Measurements from ENCODE around the gene MAP3K20.
"Not testable (repeated sequence)": the region's sequence is repeated elsewhere in the genome, so short reads cannot be mapped to it uniquely, and the experiment has no call there.

Gene MAP3K20

DNA sequence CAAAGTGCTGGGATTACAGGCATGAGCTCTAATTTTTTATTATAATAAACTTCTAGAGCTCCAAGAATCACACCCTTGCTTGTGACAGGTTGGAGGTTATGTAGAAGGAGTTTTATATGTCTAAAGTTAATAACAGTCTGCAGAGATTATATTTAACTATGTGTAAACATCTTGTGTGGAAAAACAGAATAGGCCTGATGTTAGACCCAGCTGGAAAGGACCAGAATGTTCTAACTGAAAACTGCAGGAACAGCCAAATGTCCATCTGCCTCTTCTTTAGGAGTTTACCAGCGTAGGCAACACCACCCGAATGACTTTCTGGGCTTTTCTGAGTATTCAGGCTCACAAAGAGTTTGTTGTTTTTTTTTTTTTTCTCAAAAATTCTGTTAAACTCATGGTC lies 211.9 kb downstream of the MAP3K20 start:
- no peak for DNase-seq

DNA sequence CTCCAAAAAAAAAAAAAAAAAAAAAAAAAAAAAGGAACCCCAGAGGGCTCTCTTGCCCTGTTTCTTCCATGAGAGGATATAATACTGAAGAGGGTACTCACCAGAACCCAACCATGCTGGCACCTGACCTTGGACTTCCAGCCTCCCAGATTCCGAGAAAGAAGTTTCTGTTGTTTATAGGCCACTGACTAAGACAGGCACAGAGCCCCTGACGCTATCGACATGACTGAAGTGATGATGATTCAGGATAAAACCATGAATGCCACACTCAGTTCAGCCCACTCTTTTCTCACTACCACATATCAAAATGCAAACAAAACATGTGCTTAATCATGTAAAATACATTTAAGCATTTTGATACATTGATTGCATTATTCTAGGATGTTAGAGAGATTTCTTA lies 212.9 kb downstream of the MAP3K20 start:
- DNase-seq, result no peak

DNA sequence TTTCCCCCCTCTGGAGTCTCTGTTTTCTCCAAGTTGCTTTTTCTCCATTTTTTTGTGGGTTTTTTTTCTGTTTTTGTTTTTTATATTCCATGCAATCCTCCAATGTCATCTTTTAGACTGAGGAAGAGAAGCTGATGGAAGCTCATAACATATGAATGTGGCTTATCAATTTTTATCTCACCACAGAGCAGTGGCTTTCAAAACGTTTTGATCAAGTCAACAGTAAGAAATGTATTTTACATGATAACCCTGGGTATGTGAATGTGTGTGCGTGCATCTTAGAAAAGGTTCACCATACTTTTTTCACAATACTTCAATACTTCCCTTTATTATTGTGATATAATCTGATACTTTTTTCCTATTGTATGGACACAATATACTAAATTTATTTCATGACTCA lies 214.4 kb downstream of the MAP3K20 start:
- no peak for DNase-seq

DNA sequence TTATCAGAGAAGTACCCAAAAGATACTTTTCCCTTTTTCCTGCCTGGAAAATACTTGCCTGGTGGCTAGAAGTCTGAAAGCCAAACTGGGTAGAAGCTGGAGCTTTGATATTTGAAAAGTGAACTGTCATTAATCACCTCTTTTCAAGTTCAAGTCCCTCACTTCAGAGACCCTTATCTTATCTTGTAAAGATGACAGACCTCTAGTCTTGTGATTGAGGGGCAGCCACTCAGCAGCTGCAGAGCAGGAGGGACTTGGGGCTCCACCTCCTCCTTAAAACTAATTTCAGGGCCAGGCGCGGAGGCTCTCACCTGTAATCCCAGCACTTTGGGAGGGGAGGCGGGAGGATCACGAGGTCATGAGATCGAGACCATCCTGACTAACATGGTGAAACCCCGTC lies 214.9 kb downstream of the MAP3K20 start:
- DNase-seq, result no peak

DNA sequence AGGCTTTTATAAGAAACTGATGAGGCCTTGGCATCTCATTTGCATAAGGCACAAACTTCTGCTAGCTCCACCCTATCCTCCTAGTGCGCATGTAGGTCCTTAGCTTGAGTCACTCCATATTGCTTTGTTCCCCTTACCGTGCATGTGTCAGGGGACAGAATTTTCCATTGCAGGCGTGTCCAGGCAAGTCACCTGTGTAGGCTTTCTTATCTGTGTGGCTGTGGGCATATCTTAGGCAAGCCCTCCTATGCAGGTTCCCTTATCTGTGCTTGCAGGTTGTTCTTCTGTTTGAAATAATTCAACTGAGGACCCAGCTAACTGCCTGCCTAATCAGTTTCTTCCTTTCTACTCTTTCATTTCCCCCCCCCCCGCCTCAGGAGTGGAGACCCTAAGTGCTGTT lies 215.8 kb downstream of the MAP3K20 start:
- DNase-seq, result no peak

DNA sequence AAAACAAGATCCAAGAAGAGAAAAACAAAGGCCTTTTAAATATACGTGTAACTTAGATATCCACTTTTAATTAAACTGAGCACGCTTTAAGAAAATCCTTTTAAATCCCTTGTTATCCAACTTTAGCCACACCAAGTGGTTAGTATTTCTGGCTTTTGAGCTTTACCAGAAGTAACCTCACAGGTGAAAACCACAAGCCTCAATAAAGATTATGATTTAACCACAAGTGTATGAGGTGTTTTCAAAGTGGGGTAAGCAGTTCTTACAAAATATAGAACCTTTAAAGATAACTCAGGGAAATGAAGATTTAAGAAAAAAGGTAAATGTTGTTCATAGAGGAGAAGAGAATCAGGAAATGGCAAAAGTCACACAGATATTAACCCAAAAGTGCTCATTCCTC lies 220.6 kb downstream of the MAP3K20 start:
- no peak for DNase-seq

DNA sequence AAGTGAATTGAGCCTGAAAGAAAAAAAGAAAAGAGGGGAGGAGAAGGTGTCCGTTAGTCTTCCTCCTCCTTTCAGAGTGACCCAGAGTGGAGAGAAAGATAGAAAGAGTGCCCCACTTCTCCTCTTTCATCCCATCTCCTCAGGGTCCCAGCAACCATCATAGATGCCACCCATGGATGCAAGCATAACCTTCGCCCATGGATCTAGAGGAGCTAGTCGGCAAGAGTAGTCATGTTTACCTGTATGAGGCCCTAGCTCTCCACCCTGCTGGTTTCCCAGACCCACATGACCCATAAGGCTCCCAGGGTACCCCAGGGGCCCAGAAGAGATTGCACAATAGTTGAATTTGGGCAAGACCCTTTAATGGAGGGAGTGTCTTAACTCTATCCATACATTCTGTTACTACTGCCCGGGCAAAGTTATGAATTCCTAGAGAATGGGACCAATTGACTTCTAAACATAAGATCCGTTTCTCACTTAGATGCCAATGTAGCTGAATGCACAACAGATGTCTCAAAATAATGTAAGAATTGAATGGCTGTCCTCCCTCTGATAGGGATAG lies 223.0 kb downstream of the MAP3K20 start:
- no peak for DNase-seq

DNA sequence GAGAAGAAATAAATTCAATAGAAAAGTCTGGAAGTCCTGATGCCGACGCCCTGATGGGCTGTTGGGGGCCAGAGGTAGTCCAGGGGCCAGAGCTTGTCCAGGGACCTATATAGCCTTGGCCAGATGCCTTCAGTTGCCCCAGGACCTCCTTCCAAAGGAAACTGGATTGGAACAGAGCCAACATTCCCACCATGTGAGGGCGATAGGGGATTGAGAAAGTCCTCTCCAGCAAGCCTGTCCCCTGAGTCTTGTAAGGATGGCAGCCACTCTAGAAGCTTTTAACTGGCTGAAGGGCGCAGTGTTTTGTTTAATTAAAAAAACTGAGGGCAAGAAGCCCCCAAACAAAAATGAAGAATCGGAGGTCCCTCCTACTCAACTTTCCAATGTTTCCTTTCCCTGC lies 224.1 kb downstream of the MAP3K20 start:
- DNase-seq, result no peak

DNA sequence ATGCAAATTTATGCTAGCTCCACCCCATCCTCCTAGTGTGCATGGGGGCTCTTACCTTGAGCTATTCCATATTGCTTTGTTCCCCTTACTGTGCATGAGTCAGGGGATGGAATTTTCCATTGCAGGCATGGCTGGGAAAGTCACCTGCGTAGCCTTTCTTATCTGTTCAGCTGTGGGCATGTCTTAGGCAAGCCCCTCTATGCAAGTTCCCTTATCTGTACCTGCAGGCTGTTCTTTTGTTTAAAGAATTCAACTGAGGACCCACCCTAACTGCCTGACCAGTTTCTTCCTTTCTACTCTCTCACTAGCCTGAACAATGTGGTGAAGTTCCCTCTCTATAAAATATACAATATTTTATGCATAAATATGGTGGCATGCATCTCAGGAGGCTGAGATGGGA lies 224.8 kb downstream of the MAP3K20 start:
- DNase-seq, result no peak

DNA sequence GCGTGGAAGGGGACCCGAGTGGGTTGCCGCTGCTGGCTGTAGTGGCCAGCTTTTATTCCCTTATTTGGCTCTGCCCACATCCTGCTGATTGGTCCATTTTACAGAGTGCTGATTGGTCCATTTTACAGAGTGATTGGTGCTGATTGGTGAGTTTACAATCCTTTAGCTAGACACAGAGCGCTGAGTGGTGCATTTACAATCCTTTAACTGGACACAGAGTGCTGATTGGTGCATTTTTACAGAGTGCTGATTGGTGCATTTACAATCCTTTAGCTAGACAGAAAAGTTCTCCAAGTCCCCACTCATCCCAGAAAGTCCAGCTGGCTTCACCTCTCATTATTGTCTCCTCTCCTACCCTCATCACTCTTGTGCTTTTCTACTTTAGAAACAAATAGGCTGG lies 225.9 kb downstream of the MAP3K20 start:
- not testable (repeated sequence) for DNase-seq

DNA sequence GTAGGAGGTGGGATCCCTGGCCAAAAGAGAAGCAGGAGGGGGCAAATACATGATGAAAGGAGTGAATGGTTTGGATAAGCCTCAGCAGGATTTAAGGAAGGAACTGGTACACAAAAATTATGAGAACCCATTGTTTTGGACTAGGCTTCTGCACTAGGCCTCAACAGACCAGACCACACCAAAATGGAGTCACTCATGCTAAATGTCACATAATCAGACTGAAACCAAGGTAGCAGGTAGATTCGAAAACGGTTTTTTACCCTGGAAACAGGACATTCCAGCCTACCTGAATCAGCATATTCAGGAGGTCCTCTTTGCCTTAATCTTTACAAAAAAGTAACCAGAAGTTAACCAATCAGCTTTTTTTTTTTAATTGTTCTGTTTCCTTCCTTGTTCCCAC lies 229.7 kb downstream of the MAP3K20 start:
- no peak for DNase-seq

DNA sequence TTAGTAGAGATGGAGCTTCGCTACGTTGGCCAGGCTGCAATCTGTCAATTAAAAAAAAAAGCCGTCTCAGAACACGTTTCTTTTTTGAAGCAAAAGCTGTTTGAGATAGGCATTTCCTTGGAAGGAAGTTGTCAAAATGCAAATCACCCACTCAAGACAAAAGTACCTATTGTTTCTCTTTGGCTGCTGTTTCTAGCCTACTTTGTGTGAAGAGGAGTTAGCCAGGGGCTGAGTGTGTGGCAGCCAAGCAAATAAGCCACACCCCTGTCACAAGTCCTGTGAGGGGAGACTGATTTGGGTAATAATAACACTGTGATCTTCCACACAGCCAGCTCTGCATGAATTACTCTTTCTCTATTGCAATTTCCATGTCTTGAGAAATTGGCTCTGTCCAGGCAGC lies 231.6 kb downstream of the MAP3K20 start:
- DNase-seq, result no peak

DNA sequence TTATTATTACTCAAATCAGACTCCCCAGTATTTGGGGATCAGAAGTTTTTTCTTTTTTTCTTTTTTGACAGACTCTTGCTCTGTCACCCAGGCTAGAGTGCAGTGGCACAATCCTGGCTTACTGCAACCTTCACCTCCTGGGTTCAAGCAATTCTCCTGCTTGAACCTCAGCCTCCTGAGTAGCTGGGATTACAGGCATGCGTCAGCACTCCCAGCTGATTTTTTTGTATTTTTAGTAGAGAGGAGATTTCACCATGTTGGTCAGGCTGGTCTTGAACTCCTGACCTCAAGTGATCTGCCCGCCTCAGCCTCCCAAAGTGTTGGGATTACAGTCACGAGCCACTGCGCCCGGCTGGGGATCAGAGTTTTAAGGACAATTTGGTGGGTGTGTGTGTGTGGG lies 233.7 kb downstream of the MAP3K20 start:
- not testable (repeated sequence) for DNase-seq

DNA sequence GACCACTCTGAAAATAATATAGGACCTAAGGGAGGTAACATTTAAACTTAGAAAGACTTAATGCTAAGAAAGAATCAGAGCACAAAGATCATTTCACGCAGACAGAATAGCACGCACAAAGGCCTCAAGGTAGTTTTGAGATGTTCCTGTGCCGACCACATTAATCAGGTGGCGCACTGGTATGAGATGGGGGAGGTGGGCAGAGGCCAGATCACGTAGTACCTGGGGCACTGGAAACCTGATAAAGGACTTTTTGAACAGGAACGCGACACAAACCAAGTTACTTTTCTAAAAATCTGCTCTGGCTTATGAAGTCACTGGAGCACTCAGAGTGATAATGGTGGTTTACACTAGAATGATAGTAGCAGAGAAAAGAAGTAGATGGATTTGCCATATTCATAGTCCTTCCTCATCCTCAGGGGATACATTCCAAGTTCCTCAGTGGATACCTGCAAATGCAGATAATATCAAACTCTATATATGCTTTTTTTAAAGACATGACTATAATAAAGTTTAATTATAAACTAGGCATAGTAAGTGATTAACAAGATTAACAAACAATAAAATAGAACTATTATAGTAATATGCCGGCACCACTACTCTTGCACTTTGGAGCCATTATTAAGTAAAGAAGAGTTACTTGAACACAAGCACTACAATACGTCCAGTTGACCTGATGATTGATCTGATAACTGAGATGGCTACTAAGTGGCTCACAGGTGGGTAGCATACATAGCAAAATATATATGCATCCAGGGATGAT lies 236.4 kb downstream of the MAP3K20 start:
- no peak for DNase-seq

All from CD4-positive, alpha-beta T cell treated with Interleukin-15 for 1 hour (primary cell).